CD4-positive, alpha-beta T cell treated with Interleukin-15 for 4 hours (primary cell): ENCODE results near the gene KRTAP8-1.

Experiments
- DNase-seq: peaks from one replicate; pipeline ENCODE4 v3.0.0-alpha.2; 2020; ENCODE audit warnings: low spot score

Gene KRTAP8-1, protein sequence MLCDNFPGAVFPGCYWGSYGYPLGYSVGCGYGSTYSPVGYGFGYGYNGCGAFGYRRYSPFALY

GRCh38 chr21:30813174-30813573, at the start of gene KRTAP8-1:
Gene KRTAP8-1, minus strand, starts transcription at chr21:30813274. Its CDS starts 54 bp downstream, at chr21:30813220.
- no peak for DNase-seq

- DNase-seq, result no peak
Observed at GRCh38 chr21:30847627-30848500, 34.8 kb upstream of the KRTAP8-1 start.

DNA sequence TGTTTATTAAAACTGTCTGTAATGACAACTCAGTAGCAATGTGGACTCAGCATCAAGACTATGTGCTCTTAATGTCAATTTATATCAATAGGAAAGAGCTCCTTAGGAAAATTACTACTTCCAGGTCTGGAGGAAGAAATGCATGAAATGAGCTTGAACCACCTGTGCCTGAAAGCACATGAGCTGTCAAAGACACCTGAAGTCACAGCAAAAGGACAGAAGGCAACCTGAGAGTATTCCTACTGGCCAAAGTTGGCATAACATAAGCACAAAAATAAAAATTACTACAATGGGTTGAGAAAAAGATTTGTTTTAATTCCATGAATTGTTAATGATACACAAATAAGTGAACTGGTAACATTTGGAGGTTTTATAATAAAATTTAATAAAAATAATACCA, 29.9 kb upstream of the KRTAP8-1 start:
- no peak for DNase-seq

GRCh38 chr21:30839304-30839703, 26.2 kb upstream of the KRTAP8-1 start:
- no peak for DNase-seq

DNA sequence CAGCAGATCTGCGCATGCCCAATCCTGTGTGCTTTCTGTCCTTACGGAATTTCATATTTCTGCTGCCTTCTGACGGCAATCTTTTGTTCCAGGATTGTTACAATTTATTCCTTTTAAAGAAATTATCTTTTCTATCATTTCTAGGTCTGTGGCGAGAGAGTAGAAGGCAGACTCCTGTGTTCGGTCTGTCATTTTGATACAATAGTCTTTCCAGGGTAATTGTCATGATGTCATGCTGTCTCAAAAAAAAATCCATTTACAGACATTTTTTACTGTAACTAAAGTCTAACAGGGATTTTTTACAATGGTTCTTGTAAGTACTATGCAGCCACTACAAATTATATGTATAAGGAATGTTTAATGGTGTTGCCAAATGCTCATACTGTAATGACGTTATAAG, 25.5 kb upstream of the KRTAP8-1 start:
- DNase-seq, result no peak

GRCh38 chr21:30831194-30831765, 18.2 kb upstream of the KRTAP8-1 start:
- DNase-seq, result peak; percentile 43

GRCh38 chr21:30829659-30830058, 16.6 kb upstream of the KRTAP8-1 start, which contains the start of gene KRTAP7-1:
Gene KRTAP7-1, minus strand, starts transcription at chr21:30829759. Its CDS starts 61 bp downstream, at chr21:30829698.
- no peak for DNase-seq

- DNase-seq, result no peak
Observed at GRCh38 chr21:30818837-30819610, 6.0 kb upstream of the KRTAP8-1 start.

DNA sequence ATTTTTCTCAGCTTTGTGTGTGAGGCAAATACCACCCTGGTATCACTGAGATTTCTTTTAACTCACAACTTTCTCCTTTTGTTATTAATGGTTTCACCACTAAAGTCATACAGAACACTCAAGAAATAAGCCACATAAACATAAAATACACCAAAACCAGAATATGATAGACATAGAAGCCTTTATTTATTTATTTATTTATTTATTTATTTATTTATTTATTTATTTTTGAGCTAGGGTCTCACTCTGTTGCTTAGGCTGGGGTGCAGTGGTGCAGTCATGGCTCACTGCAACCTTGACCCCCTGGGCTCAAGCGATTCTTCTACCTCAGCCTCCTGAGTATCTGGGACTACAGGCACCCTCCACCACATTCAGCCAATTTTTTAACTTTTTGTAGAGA, 12.5 kb downstream of the KRTAP8-1 start:
- DNase-seq, result no peak

DNA sequence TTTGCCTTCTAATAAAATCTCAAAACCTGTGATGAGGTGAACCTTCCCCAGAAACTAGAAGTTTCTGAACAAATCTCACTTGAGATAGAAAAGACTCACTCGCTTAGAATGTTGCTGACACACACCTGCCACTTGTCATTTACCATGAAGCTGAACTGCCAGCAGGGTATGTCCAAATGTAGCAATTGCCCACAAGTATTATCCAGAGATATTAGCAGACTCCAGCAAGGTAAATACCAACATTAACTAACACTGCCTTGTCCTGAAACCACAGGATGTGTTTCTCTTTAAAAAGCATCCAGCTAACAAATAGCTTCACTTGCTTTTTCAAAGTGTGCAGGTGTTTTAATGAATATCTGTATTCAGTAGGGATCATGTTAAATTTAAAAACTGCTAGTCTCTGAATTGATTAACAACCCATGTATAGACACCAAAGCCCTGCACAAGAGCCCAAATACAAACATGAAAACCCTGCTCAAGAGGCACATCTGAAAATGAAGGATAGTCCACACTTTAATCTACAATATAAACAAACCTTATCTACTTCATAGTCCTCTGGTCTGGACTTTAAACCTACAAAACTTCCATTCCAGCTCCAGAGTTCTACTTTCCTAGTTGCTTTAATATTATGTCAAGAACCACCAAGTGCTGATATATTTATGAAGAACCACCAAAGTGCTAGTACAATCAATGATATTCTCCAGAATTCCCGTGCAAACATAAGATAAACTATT, 19.3 kb downstream of the KRTAP8-1 start:
- DNase-seq, result no peak

- DNase-seq, result no peak
Observed at GRCh38 chr21:30779249-30779648, 33.8 kb downstream of the KRTAP8-1 start.

DNA sequence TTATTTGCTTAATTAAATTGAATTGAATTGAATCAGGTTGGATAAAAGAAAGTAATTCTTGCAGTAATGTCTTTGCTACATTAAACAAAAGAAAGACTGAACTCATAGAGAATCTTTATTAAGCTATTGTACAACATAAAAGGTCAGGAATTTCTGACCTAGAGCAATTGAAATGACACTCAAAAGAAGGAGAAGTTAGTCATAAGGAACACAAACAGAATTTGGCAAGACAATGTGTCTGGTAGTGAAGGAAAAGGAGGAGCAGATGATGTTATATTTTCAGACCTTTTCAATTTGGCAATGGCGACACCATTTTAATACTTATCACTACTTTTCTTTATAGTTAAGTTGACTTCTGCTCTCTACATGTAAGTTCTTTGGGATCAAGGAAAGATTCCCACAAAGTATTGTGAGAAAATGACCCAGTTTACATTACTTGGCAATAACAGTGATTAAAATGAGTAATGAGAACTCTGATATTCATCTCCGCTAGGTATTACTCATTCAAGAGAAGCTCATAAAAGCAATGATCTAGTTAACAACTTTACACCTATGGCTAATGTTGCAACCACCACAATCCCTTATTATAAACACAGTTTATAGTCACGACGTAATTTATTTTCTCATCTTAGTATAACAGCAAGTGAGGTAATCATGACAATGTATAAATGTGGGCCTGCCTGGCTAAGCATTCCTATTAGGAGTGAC, 43.2 kb downstream of the KRTAP8-1 start:
- no peak for DNase-seq
